GM19239 (cell line): ENCODE data around the gene FIGN.

ENCODE experiments used
- DNase-seq: peaks from one replicate; pipeline ENCODE4 v3.0.0; 2011; ENCODE audit warnings: low spot score; ENCODE audit not compliant: insufficient read length
- FAIRE-seq: peaks from 2 replicates; lab custom pipeline; 2011; peaks lifted over from hg19 to GRCh38; lab: Jason Lieb, UNC

The FIGN gene

DNA sequence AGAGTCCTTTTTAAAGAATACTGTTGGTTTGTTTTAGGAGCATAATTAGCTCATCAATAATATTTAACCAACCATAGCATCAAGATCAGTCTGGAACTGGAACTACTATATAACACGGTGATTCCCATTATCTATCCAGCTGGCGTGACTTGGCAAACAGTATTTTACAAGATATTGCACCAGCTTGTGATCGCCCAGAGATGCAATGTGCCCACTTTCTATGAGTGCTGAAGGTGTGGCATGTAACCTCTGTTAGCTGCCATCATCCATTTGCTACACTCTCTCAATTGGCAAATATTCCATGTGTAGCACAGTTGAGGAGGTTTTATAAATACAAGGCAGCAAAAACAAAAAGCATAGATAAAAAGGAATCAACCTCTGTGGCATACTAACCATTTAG is 64.9 kb downstream of the FIGN start:
- FAIRE-seq (no peak), DNase-seq (no peak)

DNA sequence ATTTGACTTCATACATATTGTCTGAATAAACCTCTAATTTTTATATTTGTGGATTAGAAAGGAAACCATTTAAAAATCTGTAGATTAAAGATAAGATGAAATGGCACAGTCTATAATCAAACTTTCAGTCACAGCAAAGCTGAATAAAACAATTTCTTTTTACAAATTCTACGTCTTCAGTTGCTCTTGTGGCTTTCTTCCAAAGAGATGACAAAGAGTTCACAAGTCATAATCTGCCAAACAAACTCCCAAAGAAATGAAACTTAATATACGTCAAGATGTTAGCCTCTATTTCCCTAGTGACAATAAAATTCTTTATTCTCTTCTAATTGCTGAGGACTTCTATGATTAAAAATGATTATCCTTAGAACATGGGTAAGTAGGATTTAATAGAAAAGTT is 66.3 kb downstream of the FIGN start:
- FAIRE-seq: no peak
- DNase-seq: no peak

DNA sequence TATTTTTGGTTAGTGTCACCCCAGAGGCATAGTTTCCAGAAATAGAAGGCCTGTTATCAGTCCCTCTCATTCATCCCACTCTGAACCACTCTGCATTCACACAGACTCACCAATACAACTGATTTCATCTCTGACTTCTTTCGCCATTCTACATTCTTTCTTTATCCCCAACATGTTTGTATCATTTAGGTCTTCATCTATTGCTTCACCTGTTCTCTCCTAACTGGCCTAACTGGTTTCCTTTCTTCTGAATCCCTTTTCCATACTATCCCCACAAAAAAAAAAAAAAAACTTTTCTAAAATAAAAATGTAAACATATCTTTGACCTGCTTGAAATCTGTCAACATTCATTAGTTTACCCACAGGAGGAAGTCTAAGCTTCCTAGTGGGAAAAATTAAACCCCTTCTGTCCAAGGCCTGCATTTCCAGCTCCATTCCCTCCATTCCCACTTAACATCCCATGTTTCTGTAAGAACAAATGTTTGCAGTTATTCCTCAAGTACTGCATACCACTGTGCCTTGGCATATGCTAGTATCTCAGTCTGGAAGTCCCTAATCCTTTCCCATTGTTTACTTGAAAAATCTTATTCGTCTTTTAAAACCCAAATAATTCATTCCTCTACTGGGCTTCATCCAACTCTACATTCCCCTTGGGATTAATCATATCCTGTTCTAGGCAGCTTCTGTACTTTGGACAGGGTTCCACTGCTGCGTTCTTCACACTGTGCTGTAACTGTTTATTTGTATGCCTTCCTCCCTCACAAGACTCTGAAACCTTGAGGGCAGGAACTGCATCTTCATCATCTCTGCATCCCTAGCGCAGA is 68.5 kb downstream of the FIGN start:
- no peak for DNase-seq
- no peak for FAIRE-seq

DNA sequence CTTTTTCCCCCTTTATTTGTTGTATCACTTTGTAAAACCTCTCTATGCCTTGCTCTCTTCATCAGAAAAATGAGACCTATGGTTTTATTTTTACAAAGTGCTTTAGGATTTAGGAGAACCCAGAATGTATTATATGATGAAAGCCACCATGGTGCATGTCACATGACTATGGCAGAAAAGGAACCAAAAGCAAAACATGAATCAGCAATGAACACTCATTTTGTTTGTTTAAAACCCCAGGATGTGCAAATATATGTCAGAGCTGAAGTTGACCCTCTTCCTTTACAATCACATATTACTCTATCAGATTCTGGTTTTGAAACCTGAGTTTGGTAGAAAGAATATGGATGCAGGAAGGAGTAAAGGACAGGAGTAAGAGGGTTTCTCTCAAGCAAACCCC is 70.0 kb downstream of the FIGN start:
- no peak for DNase-seq
- FAIRE-seq: no peak

DNA sequence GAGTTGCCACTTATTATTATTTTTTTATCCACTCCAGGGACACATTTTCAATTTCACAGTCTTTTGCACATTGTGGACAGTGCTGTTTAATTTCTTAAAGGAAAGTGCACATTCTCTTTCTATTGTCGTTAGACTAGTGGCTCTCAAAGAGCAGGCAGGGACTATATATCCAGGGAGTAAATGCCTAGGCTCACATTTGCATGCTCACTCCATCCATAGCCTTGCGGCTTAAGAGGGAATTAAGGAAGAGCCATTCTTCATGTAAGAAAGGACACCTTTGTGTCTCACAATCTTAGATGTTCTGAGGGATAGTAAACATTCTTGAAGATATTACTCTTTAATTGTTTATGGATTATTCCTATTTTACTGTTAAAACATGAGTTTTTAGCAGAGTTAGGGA is 70.8 kb downstream of the FIGN start:
- no peak for FAIRE-seq
- no peak for DNase-seq

DNA sequence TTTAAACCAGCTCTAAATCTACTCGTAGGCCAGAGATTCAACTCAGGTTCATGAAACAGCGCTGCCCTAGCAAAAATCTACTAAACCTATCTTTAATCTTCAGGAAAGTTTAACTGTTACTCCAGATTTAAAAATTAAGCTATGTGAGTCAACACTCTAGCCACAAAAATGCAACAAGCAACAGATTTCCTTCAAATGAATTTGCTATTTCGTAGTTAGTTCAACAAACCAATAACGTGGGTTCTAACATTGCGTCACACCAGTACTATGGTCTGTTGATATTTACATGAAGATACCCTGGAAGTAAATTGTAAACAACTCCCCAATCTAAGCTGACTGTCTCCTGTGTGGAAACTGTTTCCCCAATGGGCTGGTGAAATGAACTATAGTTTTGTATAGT is 71.2 kb downstream of the FIGN start:
- no peak for FAIRE-seq

DNA sequence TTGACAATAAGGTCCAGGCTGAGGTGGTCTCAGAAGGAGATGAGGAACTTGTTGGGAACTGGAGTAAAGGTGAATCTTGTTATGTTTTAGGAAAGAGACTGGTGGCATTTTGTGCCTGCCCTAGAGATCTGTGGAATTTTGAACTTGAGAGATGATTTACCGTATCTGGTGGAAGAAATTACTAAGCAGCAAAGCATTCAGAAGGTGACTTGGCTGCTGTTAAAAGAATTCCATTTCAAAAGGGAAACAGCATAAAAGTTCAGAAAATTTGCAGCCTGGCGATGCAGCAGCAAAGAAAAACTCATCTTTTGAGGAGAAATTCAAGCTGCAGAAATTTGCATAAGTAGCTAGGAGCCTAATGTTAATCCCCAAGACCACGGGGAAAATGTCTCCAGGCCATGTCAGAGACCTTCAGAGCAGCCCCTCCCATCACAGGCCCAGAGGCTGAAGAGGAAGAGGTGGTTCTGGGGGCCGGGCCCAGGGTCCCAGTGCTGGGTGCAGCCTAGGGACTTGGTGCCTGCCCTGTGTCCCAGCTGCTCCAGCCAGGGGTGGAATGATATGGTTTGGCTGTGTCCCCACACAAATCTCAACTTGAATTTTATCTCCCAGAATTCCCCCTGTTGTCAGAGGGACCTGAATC is 73.5 kb downstream of the FIGN start:
- no peak for FAIRE-seq
- no peak for DNase-seq

More for the DNA sequence above, 71.2 kb downstream of the FIGN start:
- no peak for DNase-seq

DNA sequence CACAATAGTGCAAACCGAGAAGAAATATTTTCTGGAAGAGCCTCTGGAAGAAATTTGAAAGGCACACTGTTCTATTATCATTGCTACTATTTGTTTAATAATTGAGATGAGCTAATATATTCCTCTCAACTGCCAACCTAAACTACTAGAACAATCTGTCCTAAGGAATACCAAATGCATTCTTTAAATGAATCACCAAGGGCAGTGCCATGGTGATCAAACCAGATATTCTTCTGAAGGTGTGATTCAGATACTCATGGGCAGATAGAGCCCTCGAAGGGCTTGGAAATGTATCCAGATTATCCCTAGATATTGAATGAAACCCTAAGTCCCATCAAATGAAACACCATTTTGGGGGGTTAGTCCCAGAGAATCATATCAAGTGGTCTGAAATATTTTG is 76.6 kb downstream of the FIGN start:
- no peak for FAIRE-seq

DNA sequence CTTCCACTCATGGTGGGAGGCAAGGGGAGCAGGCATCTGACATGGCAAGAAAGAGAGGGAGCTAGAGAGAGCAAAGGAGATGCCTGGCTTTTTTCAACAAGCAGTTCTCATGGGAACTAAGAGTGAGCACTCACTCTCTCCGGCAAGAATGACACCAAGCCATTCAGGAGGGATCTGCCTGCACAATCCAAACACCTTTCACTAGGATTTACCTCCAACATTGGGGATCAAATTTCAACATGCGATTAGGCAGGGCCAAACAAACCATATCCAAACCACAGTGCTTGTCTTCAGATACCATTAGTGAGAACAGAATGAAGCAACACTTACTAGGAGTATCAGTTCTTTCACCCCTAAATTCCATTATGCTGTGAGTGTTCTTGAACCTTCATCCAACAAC is 77.3 kb downstream of the FIGN start:
- no peak for DNase-seq
- FAIRE-seq: no peak

More for the DNA sequence above, 76.6 kb downstream of the FIGN start:
- no peak for DNase-seq

DNA sequence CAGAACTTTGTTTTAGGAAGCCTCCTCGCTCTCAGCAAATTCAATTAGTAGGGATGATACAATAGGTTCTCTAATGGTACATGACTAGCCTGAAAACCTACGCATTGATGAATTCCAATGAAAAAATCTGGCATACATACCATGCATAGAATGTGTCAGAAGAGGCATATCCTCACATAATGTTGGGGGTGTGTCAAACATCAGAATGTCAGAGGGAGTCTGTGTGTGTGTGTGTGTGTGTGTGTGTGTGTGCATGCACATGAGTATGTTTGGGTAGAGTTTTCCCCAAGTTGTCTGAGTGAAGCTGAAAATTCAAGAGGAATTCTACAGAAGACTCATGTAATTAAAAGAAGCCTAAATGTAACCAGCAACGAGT is 78.5 kb downstream of the FIGN start:
- no peak for DNase-seq
- FAIRE-seq: no peak

DNA sequence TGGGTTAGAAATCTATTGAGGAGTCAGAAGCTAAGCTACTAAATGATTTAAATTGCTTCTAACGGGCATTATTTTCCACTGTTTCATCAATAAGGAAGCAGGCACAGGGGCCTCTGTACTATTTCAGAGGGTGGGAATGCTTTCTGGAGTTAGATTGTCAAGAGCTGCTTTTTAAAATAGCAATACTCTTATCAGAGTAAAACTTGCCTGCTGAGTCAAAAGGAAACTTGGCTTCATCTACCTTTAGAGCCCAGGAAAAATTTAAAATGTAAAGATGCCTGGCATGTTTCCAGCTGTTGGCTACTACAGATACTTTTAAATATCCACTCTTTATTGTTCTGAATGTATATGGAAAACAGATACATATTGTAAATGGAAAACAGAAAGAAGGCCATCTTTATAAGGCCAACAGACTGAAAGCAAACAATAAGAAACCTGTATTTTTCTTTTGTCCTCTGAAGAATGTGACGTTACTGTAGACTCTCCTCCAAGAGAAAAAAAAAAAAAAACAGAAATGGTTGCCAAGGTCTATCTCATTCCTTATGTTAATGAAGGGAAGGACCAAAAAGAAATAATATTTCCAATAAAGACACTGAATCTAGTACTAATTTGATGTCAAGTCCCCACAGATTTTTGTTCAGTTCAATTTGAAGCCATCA is 79.1 kb downstream of the FIGN start:
- DNase-seq (no peak), FAIRE-seq (no peak)

DNA sequence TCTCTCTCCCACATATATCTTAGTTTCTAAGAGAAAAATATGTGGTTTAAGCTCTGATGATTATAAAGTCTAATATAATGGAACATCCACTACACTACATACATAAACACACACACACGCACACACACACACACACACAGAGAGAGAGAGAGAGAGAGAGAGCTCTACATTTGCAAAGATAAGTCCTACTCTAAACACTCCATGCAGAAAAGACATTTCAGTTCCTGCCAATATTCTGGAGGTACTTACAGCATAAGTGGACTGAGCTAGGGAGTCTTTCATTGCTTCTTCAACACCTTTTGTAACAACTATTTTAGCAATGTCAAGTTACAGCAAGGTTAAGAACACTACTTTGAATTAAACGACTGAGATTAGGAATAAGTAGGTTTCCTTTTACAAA is 80.1 kb downstream of the FIGN start:
- FAIRE-seq: no peak

DNA sequence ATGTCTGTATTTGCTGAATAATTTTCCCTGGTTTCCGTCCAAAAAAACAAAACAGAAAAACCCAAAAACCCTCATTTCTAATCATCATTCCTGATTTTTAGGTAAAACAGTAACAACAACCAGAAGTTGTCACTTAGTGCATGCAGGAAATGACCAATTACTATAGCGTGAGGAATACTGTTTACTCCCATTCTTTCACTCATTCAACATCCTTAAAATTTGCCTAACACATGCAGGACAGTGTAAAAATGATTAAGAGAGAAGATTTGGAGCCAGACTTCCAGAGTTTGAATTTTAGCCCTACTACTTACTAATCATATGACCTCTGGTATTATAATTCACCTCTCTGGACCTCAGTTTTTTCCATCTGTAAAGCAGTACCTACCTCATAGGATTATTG is 83.1 kb downstream of the FIGN start:
- no peak for FAIRE-seq
- no peak for DNase-seq

More for the DNA sequence above, 80.1 kb downstream of the FIGN start:
- no peak for DNase-seq

DNA sequence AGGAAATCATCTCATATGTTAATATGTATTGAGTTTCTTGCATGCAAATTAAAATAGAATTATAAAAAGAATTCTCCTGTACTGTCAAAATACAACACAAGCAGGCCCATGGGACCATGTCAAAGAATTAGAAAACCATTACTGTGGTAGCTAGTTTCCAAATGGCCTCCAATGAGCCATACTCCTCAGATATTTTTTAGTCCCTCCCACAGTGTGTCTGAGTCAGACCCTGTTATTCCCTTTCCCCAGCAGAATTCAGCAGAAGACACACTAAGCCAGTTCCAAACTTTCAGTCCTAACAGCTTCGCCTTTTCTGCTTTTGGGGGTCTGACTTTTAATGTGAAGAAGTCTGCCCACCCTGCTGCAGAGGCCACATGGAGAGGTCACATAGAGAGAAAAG is 86.7 kb downstream of the FIGN start:
- FAIRE-seq (no peak), DNase-seq (no peak)

DNA sequence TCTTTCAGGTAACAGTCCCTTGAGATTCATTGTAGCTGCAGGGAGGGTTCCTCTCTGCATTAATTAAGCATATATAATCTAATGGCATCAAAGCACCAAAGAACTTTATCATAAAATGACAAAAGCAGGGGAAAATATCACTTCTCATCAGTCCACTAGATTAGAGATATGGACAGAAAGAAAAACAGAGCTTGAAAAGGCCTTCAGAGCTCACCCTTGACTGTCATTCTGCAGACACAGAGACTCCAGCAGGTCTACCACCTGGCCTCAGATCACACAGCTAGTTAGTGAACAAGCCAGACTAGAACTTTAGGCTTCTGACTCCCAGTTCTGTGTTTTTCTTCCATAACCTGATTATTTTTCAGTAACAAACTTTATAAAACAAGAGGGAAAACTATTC is 88.5 kb downstream of the FIGN start:
- no peak for DNase-seq
- no peak for FAIRE-seq

DNA sequence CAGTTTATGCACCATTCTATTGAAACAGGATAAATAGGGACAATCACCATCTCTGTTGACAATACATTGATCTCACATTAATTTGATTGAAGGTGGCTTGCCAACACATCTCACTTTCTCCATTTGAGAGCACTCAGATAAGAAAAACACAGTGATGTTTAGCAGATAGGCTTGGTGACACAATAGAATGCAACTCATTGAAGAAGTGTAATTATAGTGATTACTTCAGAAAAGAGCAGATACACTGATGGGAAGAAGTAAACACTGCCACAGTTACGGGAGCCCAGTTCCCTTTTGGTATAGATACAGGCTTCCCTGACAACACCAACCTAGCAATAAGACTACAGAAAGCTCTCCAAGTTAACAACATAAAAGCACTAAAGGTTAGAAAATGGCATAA is 89.1 kb downstream of the FIGN start:
- no peak for DNase-seq
- no peak for FAIRE-seq

DNA sequence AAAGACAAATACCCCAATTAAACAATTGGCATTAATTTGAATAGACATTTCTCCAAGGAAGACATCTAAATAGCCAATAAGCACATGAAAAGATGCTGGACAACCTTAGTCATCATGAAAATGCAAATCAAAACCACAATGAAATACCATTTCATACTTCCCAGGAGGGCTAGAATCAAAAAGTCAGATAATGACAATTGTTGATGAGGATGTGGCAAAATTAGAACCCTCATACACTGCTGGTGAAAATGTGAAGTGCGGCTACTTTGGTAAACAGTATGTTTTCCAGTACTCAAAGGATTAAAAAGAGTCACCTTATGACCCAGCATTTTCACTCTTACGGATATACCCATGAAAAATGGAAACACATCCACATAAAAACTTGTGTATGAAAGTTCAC is 91.6 kb downstream of the FIGN start:
- FAIRE-seq (no peak), DNase-seq (no peak)

DNA sequence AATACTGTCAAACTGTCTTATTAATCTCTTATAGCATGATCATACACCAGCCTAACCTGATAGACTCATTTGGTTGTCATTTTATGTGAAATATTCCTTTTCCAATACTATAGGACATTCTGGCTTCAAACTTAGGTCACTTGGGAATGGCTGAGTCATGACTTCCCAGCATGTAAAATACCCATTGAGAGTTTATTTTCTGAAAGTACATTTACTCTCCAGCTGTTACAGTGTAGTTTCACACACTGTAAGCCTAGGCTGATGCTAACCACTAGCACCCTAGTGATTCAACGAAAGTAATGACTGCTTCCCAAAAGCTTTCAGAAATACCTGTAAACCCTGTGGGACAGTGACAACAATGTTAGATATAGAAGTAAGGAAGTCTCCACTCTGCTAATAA is 93.8 kb downstream of the FIGN start:
- DNase-seq (no peak), FAIRE-seq (no peak)

DNA sequence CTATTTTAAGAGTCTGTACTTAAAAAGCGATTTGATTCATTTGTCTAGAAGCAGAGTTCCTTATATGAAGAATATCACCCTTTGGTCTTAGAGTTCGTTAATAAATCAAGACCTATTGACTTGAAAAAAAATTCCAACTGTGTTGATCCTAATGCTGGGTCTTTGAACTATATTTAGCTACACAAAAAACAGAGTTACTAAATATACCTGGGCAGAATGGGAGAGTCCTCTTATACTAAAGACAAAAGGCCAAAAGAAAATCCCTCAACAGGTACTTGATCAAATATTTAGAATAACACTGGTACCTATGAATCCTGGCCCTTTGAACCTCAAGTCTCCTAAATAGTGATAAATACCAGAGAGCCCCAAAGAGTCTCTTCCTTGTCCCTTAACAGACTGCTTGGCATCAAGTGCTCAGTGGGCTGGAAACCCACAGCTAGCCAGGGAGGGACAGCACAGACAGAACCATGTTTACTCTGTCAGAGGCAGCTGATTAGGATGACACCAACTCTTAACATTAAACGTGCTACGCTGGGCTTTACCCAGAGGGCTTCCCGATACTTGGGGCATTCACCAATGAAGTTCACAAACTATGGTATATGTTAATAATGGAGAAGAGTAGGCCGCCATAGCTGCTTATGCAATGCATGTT is 95.1 kb downstream of the FIGN start:
- FAIRE-seq: no peak
- DNase-seq: no peak

DNA sequence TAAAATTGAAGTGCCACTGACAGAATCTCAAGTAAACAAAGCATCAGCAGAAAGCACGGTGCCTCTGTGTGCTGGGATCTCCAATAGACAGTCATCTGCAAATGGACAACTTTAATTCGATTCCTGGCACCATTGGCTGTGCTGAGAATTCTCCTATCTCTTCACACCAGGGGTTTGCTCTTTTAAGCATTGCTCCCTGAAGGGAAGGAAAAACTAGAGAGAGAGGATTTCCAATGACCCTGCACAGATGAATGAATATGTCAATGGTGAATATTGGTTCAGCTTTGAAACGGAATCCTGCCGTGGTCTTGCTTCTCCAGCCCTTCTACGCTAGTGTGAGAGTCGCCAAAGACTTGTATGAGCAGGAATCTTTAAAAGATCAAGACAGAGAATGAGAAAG is 97.9 kb downstream of the FIGN start:
- no peak for FAIRE-seq
- no peak for DNase-seq

DNA sequence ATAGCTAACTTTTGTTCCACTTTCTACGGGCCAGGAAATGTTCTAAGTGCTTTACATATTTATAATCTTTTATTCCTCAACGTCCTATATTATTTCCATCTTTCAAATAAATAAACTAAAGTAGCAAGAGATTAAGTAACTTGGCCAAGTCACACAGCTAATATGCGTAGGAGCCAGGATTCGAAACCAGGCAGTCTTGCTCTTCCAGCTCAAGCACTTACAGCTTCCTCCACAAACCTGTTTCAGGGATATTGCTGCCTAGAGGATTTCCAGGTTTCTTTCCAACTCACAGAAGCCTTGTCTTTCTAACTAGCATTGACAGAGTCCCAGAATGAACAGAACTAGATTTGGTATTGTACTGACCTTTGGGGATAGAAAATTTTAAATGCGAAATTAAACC is 102.5 kb downstream of the FIGN start:
- DNase-seq (no peak), FAIRE-seq (no peak)
